Panc1 (cell line): ENCODE measurements around the gene INCA1. TPM values are rescaled to one million over a fixed set of nuclear protein-coding genes. Genes with fewer than 3 reads are reported as not detected.

ENCODE experiments used
- ATAC-seq: fragments of 200-7000 bp; cut with Tn5 transposase; 2 replicates; pipeline ENCODE4 v1.9.1; 2020; ENCODE audit warnings: mild to moderate bottlenecking, moderate library complexity
- BruUV-seq: library from RNA; stranded (reverse); fragments of 400-500 nt; replicated peaks from 2 replicates; lab custom pipeline; 2021; lab: Mats Ljungman, UMichigan
- CTCF ChIA-PET: fragments of 300-600 bp; sonication (Branson Sonifier 250); formaldehyde crosslinking; loops from one replicate; lab custom pipeline; 2022; ENCODE audit warnings: antibody characterized with exemption; lab: Charles Lee
- POLR2A ChIA-PET: fragments of 300-600 bp; sonication (Branson Sonifier 250); formaldehyde crosslinking; loops from one replicate; lab custom pipeline; 2022; ENCODE audit warnings: antibody characterized with exemption; lab: Charles Lee
- DNase-seq: peaks from one replicate; pipeline ENCODE4 v3.0.0-alpha.2; 2010; ENCODE audit warnings: low read depth, low spot score
- H3K27ac ChIP-seq: 2 replicates; pipeline ENCODE4 v1.5.1; 2011; ENCODE audit warnings: mild to moderate bottlenecking, low read length, inconsistent platforms
- H3K27me3 ChIP-seq: fragments of 200-500 bp; sonication (Bioruptor generic); 2 replicates; pipeline ENCODE4 v1.6.0; 2014; ENCODE audit warnings: low read length, inconsistent platforms; ENCODE audit not compliant: control insufficient read depth, insufficient read depth
- H3K36me3 ChIP-seq: fragments of 200-500 bp; sonication (Bioruptor generic); 2 replicates; pipeline ENCODE4 v1.5.1; 2014; ENCODE audit warnings: inconsistent platforms, mild to moderate bottlenecking, low read length, moderate library complexity; ENCODE audit not compliant: control insufficient read depth, insufficient read depth
- H3K4me1 ChIP-seq: 2 replicates; pipeline ENCODE4 v1.5.1; 2011; ENCODE audit warnings: inconsistent platforms, mild to moderate bottlenecking, low read length, moderate library complexity; ENCODE audit not compliant: control insufficient read depth, insufficient read depth
- H3K4me3 ChIP-seq, 2 experiments: 2 replicates each; pipeline ENCODE4 v1.5.1; 2011 to 2012; ENCODE audit warnings: low read depth in 2 of 2, low read length in 2 of 2, mild to moderate bottlenecking in 2 of 2, inconsistent platforms in 1 of 2, moderate library complexity in 1 of 2
- H3K9me3 ChIP-seq: fragments of 200-500 bp; sonication (Bioruptor generic); 2 replicates; pipeline ENCODE4 v1.5.1; 2014; ENCODE audit warnings: low read depth, mild to moderate bottlenecking, inconsistent platforms, low read length, moderate library complexity; ENCODE audit not compliant: control insufficient read depth, insufficient read depth
- CTCF ChIP-seq: fragments of 450-650 bp; IDR thresholded peaks from 2 replicates; pipeline ENCODE4 v1.5.1; 2017; ENCODE audit warnings: mild to moderate bottlenecking
- POLR2AphosphoS5 ChIP-seq: IDR thresholded peaks from 2 replicates; pipeline ENCODE4 v1.6.1; 2012; ENCODE audit warnings: mild to moderate bottlenecking, low read depth, low read length, moderate library complexity
- REST ChIP-seq, 2 experiments: IDR thresholded peaks; 2 replicates each; pipeline ENCODE4 v1.6.1; 2011 to 2012; ENCODE audit warnings: low read depth in 2 of 2, control low read depth in 1 of 2, low read length in 1 of 2, mild to moderate bottlenecking in 1 of 2, moderate library complexity in 1 of 2; ENCODE audit not compliant: insufficient read depth in 1 of 2
- SIN3A ChIP-seq: IDR thresholded peaks from 2 replicates; pipeline ENCODE4 v1.6.1; 2012; ENCODE audit warnings: low read depth, mild to moderate bottlenecking, low read length, moderate library complexity, borderline replicate concordance; ENCODE audit not compliant: insufficient read depth
- TCF7L2 ChIP-seq: IDR thresholded peaks from 2 replicates; pipeline ENCODE4 v1.6.1; 2011; ENCODE audit warnings: mild to moderate bottlenecking, low read depth, low read length, inconsistent platforms
- in situ Hi-C: cut with HindIII; loops from 2 replicates; pipeline ENCODE4 v1.10.0; 2016; ENCODE audit warnings: low sequenced_read_pairs, low pct_unique_long_range_greater_than_20kb
- intact Hi-C: fragments of 100-400 bp; cut with micrococcal nuclease; formaldehyde crosslinking; loops from one replicate; pipeline ENCODE4 v1.10.0; 2022; ENCODE audit not compliant: unreplicated experiment
- total RNA-seq: library from RNA; stranded (reverse); gene quantifications from one replicate; pipeline ENCODE4 v1.2.1, GENCODE V29; 2021; ENCODE audit not compliant: unreplicated experiment

INCA1 gene
- total RNA-seq, 1 experiment from 2014 or later = 1.7 TPM

DNA sequence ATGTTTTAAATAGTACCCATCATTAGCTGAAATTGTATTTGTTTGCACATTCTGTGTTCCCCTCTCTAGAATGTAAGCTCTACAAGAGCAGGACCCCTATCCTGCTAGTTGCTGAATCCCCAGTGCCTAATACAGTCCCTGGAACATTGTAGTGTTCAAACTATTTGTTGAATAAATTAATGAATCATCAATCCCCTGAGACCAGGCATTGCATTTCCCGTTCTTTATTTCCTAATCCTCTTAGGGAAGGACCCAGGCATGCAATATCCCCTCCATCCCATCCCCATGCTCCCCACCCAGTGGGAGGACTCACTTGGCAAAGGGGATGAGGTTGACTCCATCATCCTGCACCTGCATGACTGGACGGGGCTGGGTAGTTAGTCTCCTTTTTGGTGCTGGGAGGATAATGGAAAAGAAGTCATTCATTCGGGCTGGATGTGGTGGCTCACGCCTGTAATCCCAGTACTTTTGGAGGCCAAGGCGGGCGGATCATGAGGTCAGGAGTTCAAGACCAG is 3.2 kb downstream of the INCA1 start:
- Histone ChIP-seq H3K4me3 (no peak overlapping the region), H3K27me3 (no peaks in the 10 kb centered on the region), H3K4me1 (no peaks in the 10 kb centered on the region), H3K36me3 (no peaks in the 10 kb centered on the region; the same call in 1 of the 2 replicates), H3K9me3 (no peaks in the 10 kb centered on the region), H3K27ac (no peak overlapping the region)
- CTCF ChIA-PET = no interaction called here
- in situ Hi-C loops (no loop called here), intact Hi-C loops (no loop called here)
- BruUV-seq = no TSS peak
- POLR2A ChIA-PET = no interaction called here
- TF ChIP-seq CTCF = no peak
- TF ChIP-seq REST (IDR thresholded peaks at IDR 0.05; ENCODE audit: insufficient read depth in 1 of 2, low read depth in 2 of 2, low read length in 1 of 2) = no peak
- no peak for TF ChIP-seq SIN3A
- no peak for TF ChIP-seq POLR2AphosphoS5
- TF ChIP-seq TCF7L2 = no peak
- DNase-seq (no peak), ATAC-seq (no peak)

GRCh38 chr17:4987767-4988567 is 9.4 kb downstream of the INCA1 start:
- TSS peak; percentile 92 for BruUV-seq
- peak overlapping the region; percentile 67 to 75 for H3K4me3 ChIP-seq
- CTCF ChIA-PET = interaction anchor here (0.8 kb wide), 1 partner anchor 76 kb away, joined by 6 read pairs; no protein-coding TSS in a partner anchor
- H3K36me3 ChIP-seq = no peaks in the 10 kb centered on the region; the same call in 1 of the 2 replicates
- DNase-seq = no peak
- H3K27ac ChIP-seq = peak overlapping the region; percentile 85
- H3K4me1 ChIP-seq = peaks cover 6% of the 10 kb centered on the region; the same call in 1 of the 2 replicates
- intact Hi-C loops (no loop called here), in situ Hi-C loops (no loop called here)
- no peaks in the 10 kb centered on the region for H3K27me3 ChIP-seq
- H3K9me3 ChIP-seq = no peaks in the 10 kb centered on the region
- TF ChIP-seq SIN3A = no peak
- no peak for TF ChIP-seq TCF7L2
- POLR2A ChIA-PET = no interaction called here
- peak; percentile 36; the same call in 1 of the 2 replicates for ATAC-seq
